HL-60 (cell line): ENCODE results near the gene SF3A2.
A peak's percentile ranks its signal among the peaks of the same experiment; 100 is the strongest.

Source experiments
- DNase-seq, 2 experiments: peaks; one replicate each; pipeline ENCODE4 v3.0.0-alpha.2; 2010 to 2020; ENCODE audit warnings: low read depth in 1 of 2, low spot score in 1 of 2
- H3K27ac ChIP-seq: fragments of 250-450 bp; sonication (Bioruptor Pico); replicated peaks from 2 replicates; pipeline ENCODE4 v1.5.1; 2020; ENCODE audit warnings: mild to moderate bottlenecking, moderate library complexity
- H3K27me3 ChIP-seq: fragments of 250-450 bp; sonication (Bioruptor Pico); 2 replicates; pipeline ENCODE4 v1.5.1; 2021; ENCODE audit warnings: mild to moderate bottlenecking, moderate library complexity; ENCODE audit not compliant: insufficient read depth, poor library complexity, severe bottlenecking
- H3K4me3 ChIP-seq: replicated peaks from 2 replicates; pipeline ENCODE4 v1.5.1; 2011; ENCODE audit warnings: mild to moderate bottlenecking, control low read depth, low read length; ENCODE audit not compliant: insufficient read depth
- CTCF ChIP-seq: IDR thresholded peaks from one replicate; pipeline ENCODE4 v1.5.1; 2011; ENCODE audit warnings: low read length, control low read depth, inconsistent platforms; ENCODE audit not compliant: insufficient read depth
- GABPA ChIP-seq: IDR thresholded peaks from 2 replicates; pipeline ENCODE4 v1.6.1; 2012; ENCODE audit warnings: low read depth
- POLR2AphosphoS5 ChIP-seq: IDR thresholded peaks from 2 replicates; pipeline ENCODE4 v1.6.1; 2012; ENCODE audit warnings: low read depth
- SPI1 ChIP-seq: IDR thresholded peaks from 2 replicates; pipeline ENCODE4 v1.6.1; 2012; ENCODE audit warnings: low read depth, mild to moderate bottlenecking, borderline replicate concordance
- TF ChIP-seq, protein P1 (sequence below): IDR thresholded peaks from 2 replicates; pipeline ENCODE4 v1.6.1; 2012; ENCODE audit warnings: low read depth; ENCODE audit not compliant: insufficient replicate concordance

The SF3A2 gene

GRCh38 chr19:2286402-2287140 is 49.9 kb downstream of the SF3A2 start:
- H3K27ac ChIP-seq: no peak overlapping the region
- no peak for DNase-seq
- TF ChIP-seq, protein P1, sequence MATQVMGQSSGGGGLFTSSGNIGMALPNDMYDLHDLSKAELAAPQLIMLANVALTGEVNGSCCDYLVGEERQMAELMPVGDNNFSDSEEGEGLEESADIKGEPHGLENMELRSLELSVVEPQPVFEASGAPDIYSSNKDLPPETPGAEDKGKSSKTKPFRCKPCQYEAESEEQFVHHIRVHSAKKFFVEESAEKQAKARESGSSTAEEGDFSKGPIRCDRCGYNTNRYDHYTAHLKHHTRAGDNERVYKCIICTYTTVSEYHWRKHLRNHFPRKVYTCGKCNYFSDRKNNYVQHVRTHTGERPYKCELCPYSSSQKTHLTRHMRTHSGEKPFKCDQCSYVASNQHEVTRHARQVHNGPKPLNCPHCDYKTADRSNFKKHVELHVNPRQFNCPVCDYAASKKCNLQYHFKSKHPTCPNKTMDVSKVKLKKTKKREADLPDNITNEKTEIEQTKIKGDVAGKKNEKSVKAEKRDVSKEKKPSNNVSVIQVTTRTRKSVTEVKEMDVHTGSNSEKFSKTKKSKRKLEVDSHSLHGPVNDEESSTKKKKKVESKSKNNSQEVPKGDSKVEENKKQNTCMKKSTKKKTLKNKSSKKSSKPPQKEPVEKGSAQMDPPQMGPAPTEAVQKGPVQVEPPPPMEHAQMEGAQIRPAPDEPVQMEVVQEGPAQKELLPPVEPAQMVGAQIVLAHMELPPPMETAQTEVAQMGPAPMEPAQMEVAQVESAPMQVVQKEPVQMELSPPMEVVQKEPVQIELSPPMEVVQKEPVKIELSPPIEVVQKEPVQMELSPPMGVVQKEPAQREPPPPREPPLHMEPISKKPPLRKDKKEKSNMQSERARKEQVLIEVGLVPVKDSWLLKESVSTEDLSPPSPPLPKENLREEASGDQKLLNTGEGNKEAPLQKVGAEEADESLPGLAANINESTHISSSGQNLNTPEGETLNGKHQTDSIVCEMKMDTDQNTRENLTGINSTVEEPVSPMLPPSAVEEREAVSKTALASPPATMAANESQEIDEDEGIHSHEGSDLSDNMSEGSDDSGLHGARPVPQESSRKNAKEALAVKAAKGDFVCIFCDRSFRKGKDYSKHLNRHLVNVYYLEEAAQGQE: no peak
- no peak overlapping the region for H3K4me3 ChIP-seq
- H3K27me3 ChIP-seq: no peaks in the 10 kb centered on the region

DNA sequence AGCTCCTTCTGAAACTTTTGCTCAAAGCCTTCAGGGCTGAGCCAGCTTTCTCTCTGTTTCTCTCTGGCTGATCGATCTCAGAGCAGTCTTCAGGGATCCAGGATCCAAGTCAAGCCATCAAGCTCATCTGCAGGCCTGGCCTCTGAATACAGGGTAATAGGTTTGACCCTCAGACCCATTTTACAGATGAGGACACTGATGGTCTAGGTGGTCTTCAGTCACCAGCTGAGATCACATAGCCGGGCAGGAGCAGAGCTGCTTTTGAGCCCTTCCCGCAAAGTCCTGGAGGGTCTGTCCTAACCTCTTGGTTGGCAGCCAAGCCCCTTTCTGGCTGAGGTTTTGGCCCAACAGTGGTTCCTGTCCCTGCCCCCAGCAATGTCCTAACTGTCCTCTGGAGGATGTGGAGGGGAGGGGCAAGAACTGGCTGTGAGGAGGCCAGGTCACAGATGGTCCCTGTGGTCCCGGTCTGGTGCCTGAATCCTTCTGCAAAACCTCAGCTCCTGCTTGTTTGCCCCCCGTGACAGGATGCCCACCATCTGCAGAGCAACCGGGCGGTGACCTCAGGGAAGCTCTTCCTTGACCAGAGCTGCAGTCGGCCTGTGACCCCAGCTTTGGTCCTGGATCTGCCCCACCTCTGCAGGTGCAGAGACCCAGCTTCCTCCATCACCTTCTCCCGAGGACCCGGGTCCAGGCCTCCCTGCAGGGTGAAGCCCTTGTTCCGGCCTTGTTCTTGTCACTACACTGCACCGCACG is 51.1 kb downstream of the SF3A2 start:
- Histone ChIP-seq H3K4me3 (no peak overlapping the region), H3K27ac (peak overlapping the region; percentile 100), H3K27me3 (no peaks in the 10 kb centered on the region)
- TF ChIP-seq SPI1: no peak
- TF ChIP-seq, protein P1: no peak
- DNase-seq: no peak

DNA sequence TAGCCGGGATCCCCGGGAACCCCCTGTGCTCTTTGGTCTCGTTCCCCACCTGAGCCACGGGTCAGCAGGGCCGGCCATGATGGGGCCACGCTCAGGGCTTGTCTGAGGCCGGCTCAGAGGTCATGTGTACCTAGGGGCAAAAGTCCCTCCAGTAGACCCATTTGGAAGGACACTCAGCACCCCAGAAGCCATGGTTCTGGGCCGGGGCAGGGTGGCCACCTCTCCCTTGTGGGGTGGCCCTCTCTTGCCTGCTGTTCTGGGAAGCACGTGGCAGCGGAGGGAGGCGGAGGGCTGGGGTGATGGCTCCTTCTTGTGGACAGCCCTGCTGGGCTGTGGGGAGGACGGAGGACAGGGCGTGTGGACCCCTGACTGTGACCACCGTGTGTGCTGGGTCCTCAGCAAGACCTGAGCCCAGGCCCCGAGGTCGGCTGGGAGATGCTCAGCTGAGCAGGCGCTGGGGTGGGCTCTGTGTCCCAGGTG is 51.8 kb downstream of the SF3A2 start:
- Histone ChIP-seq H3K4me3 (no peak overlapping the region), H3K27ac (peak overlapping the region; percentile 100), H3K27me3 (no peaks in the 10 kb centered on the region)
- TF ChIP-seq CTCF (no peak), SPI1 (no peak), POLR2AphosphoS5 (no peak), GABPA (no peak)
- TF ChIP-seq, protein P1: no peak
- no peak for DNase-seq
